ENCODE results near the gene LSM12.

The LSM12 gene

DNA sequence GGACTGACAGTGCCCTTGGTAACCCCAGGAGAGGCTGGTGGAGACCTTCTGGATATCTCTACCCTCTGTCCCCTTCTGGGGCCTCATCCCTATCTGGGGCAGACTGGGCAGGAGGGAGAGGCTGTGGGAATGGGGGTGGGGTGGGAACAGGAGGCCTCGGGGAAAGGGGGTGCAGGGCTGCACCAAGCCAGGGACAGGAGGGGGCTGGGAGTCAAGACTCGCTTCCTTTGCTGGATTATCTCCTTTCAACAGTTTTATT, 28.8 kb upstream of the LSM12 start:
- ChIA-PET POLR2A (ENCODE audit: low non-redundant PET) (interaction anchor here (0.5 to 0.6 kb wide), 2 partner anchors 25 to 39 kb away, joined by 3 read pairs; no protein-coding TSS in a partner anchor), CTCF (interaction anchor here (2.2 kb wide), 1 partner anchor 20 kb away, joined by 8 read pairs; no protein-coding TSS in a partner anchor)
- DNase-seq (ENCODE audit: low spot score), result no peak
- H3K27ac ChIP-seq, result peak overlapping the region; percentile 99
- TF ChIP-seq, protein P1, sequence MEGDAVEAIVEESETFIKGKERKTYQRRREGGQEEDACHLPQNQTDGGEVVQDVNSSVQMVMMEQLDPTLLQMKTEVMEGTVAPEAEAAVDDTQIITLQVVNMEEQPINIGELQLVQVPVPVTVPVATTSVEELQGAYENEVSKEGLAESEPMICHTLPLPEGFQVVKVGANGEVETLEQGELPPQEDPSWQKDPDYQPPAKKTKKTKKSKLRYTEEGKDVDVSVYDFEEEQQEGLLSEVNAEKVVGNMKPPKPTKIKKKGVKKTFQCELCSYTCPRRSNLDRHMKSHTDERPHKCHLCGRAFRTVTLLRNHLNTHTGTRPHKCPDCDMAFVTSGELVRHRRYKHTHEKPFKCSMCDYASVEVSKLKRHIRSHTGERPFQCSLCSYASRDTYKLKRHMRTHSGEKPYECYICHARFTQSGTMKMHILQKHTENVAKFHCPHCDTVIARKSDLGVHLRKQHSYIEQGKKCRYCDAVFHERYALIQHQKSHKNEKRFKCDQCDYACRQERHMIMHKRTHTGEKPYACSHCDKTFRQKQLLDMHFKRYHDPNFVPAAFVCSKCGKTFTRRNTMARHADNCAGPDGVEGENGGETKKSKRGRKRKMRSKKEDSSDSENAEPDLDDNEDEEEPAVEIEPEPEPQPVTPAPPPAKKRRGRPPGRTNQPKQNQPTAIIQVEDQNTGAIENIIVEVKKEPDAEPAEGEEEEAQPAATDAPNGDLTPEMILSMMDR (conservative IDR thresholded peaks at IDR 0.05; ENCODE audit: low read depth), result no peak

DNA sequence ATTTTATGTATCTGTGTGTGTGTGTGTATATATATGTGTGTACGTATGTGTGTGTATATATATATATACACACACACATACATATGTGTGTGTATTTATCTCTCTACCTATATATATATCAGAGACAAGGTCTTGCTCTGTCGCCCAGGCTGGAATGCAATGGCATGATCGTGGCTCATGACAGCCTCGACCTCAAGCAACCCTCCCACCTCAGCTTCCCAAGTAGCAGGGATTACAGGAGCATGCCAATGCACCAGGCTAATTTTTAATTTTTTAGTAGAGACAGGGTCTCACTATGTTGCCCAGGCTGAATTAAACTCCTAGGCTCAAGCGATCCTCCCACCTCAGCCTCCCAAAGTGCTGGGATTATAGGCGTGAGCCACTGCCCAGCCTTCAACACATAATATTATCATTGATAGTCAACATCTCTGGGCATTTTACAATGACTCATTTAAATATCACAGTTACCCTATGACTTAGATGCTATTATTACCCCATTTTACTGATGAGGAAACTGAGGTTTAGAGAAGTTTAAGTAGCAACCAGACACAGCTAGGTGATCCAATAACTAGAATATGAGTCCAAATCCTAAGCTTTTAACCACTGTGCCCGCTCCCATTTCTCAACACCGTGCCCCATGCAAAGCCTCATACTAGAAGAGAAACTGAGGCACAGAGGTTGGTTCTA, 28.4 kb upstream of the LSM12 start:
- DNase-seq (ENCODE audit: low spot score), result no peak
- ChIA-PET CTCF (interaction anchor here (2.2 kb wide), 1 partner anchor 21 kb away, joined by 8 read pairs; no protein-coding TSS in a partner anchor), POLR2A (ENCODE audit: low non-redundant PET) (interaction anchor here (0.5 to 0.6 kb wide), 2 partner anchors 25 to 39 kb away, joined by 3 read pairs; no protein-coding TSS in a partner anchor)
- H3K27ac ChIP-seq, result peak overlapping the region; percentile 99
- TF ChIP-seq, protein P1 (conservative IDR thresholded peaks at IDR 0.05; ENCODE audit: low read depth), result no peak

DNA sequence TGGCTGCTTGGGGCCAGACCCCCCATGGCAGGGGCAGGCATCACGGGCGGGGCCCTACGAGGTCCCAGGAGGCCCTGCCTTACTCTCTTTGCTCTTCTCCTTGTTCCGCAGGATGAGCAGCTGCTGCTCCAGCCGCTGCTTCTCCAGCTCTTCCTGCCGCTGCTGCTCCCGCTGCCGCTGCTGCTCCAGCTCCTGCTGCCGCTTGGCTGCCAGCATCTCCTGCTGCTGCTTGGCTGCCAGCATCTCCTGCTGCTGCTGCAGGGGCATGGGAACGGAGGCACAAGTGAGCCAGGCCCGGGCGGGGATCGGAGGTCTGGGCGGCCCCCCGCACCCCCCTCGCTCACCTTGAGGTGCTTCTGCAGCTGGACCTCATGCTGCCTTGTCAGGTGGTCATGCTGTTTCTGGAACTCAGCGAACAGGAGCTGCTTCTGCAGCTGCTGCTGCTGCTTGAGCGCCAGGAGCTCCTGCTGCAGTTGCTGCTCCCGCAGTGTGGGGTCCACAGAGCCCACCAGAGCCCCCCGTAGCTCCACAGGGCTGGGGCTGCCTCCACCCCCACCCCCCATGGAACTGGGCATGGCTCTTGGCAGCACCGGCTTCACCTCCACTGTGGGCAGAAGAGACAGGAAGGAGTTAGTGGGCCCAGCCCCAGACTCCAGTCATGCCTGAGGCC, 26.9 kb upstream of the LSM12 start:
- ChIA-PET CTCF (no interaction called here), POLR2A (ENCODE audit: low non-redundant PET) (no interaction called here)
- peak overlapping the region; percentile 99 for H3K27ac ChIP-seq
- TF ChIP-seq, protein P1 (conservative IDR thresholded peaks at IDR 0.05; ENCODE audit: low read depth), result no peak
- no peak for DNase-seq (ENCODE audit: low spot score)

DNA sequence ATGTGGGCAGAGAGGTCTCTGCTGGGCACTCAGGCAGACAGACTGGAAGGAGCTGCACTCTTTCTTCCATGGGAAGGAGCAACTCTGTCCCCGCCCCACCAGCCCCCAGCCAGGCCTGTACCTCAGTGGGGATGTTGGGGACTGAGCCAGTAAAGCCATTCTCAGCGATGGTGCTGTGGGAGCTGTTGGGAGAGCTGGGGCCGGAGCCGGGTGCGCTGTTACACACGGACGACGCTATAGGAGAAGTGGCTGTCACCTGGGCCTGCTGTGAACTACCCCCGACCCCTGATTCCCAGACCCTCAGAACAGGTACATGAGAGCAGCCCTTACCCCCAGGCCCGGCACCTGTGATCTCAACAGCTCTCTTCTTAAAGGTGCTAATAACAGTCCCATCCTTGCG, 25.6 kb upstream of the LSM12 start:
- H3K27ac ChIP-seq, result peak overlapping the region; percentile 25
- CTCF ChIA-PET, result interaction anchor here (0.6 kb wide), 1 partner anchor 22 kb away, joined by 3 read pairs; no protein-coding TSS in a partner anchor
- POLR2A ChIA-PET (ENCODE audit: low non-redundant PET), result interaction anchor here (0.5 kb wide), 1 partner anchor 49 kb away, joined by 3 read pairs; no protein-coding TSS in a partner anchor

DNA sequence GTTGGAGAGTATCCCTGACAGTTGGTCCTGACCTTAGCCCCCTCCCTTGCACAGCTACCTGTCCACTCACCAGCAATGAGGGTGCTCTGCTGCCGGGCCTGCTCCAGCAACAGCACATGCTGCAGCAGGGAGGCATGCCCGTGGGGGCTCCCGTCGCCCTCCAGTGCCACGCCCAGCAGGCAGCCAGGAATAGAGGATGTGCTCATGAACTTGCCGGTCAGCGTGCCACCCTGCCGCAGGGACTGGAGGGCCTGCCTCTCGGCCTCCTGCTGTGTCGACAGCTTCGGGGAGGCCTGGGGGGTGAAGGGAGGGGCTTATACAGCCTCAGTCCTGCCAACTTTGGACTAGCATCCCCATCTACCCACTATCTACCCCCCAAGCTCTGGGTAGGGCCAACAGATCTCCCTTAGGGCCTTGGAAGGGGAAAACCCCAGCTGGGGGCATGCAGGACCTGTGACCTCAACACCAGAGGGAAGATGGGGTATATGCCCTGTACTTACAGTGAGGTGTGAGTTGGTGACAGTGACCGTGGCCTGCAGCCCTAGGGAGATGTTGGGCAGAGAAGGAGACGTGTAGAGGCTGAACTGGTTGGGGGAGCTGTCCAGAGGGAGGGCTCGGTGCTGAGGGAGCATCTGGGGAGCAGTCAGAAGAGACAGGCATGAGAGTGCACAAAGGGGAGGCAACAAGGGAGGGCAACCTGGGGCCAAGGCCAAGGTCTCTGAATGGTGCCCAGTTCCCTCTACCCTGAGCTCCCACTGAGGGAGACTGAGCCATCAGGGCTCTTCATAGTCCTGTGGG, 24.9 kb upstream of the LSM12 start:
- CTCF ChIA-PET, result interaction anchor here (0.9 kb wide), 1 partner anchor 16 kb away, joined by 3 read pairs; no protein-coding TSS in a partner anchor
- no peak for DNase-seq (ENCODE audit: low spot score)
- TF ChIP-seq, protein P1 (conservative IDR thresholded peaks at IDR 0.05; ENCODE audit: low read depth), result no peak
- POLR2A ChIA-PET (ENCODE audit: low non-redundant PET), result interaction anchor here (0.5 kb wide), 1 partner anchor 49 kb away, joined by 3 read pairs; no protein-coding TSS in a partner anchor
- H3K27ac ChIP-seq, result peak overlapping the region; percentile 25

More for the DNA sequence above, 25.6 kb upstream of the LSM12 start:
- TF ChIP-seq, protein P1 (conservative IDR thresholded peaks at IDR 0.05; ENCODE audit: low read depth), result no peak
- no peak for DNase-seq (ENCODE audit: low spot score)

DNA sequence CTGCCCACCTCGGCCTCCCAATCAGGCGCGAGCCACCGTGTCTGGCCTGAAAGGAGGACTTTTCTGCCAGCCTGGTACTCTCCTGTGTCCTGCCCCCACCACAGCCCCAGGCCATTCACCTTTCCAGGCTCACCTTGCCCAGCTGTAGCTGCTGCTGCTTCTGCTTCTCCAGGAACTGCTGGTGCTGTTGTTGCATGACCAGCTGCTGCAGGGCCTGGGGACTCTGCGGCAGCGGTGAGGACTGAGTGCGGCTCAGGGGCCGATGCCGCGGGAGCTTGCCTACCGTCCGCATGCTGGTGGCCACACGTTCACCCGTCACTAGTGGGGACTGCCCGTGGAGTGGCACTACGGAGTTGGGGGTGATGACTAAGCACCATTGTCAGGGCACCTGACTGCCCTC, 21.8 kb upstream of the LSM12 start:
- CTCF ChIA-PET, result interaction anchor here (1.1 kb wide), 1 partner anchor 27 kb away, joined by 3 read pairs; no protein-coding TSS in a partner anchor
- TF ChIP-seq, protein P1 (conservative IDR thresholded peaks at IDR 0.05; ENCODE audit: low read depth), result no peak
- H3K27ac ChIP-seq, result peak overlapping the region; percentile 90
- POLR2A ChIA-PET (ENCODE audit: low non-redundant PET), result no interaction called here
- DNase-seq (ENCODE audit: low spot score), result no peak
